ENCODE results near the gene KRT84.

DNA sequence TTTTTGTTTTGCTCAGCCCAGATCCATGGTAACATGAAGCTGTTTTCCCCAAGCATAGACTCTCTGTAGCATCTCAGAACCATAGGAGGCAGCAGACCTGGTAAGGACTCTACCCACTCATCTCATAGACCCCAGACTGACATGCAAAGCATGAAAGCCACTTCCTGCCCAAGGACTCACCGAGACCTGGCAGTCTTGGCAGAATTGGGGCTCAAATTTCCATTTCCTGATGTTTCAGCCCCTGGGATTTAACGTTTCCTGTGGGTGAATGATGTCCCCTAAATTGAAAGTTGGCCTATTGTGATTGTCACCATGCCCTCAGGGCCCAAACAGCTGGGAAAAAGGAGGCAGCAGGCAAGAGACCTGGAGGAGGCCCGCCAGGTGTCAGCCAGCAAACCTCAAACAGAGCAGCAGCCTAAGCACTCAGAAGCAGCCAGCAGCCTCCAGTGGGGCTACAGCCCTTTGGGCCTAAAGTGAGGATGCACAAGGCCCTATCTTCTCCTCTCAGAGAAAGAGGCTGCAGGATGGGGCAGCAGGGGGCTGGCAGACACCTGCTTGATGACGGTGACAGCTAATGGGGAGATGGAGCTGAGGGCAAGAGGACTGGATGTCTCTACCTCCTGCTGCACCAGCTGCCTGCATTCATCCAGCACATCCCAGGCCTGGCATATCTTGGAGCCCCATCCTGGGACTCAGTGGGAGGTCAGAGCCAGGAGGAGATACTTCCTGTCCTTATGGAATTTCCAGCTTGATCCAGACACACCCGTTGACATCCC lies 26.7 kb downstream of the KRT84 start:
- TF ChIP-seq, protein P1, sequence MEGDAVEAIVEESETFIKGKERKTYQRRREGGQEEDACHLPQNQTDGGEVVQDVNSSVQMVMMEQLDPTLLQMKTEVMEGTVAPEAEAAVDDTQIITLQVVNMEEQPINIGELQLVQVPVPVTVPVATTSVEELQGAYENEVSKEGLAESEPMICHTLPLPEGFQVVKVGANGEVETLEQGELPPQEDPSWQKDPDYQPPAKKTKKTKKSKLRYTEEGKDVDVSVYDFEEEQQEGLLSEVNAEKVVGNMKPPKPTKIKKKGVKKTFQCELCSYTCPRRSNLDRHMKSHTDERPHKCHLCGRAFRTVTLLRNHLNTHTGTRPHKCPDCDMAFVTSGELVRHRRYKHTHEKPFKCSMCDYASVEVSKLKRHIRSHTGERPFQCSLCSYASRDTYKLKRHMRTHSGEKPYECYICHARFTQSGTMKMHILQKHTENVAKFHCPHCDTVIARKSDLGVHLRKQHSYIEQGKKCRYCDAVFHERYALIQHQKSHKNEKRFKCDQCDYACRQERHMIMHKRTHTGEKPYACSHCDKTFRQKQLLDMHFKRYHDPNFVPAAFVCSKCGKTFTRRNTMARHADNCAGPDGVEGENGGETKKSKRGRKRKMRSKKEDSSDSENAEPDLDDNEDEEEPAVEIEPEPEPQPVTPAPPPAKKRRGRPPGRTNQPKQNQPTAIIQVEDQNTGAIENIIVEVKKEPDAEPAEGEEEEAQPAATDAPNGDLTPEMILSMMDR (IDR thresholded peaks at IDR 0.05): no peak
- no peak for TF ChIP-seq POLR2A (IDR thresholded peaks at IDR 0.05)
